SK-N-SH (cell line): ENCODE data around the gene NOL7. TPM values are rescaled to one million over a fixed set of nuclear protein-coding genes. Genes with fewer than 3 reads are reported as not detected.

ENCODE experiments used
- CTCF ChIA-PET: fragments of 300-600, 350-600 bp; formaldehyde crosslinking; extraction: SDS; loops from one replicate; lab custom pipeline; 2021; lab: Yijun Ruan, JAX
- POLR2A ChIA-PET: fragments of 350-600 bp; sonication (Branson Sonifier 250); formaldehyde crosslinking; extraction: SDS; loops from one replicate; lab custom pipeline; 2020; ENCODE audit warnings: antibody characterized with exemption, inconsistent platforms; lab: Yijun Ruan, JAX
- DNase-seq: peaks from one replicate; pipeline ENCODE4 v3.0.0; 2012
- H2AFZ ChIP-seq: fragments of 200-600 bp; sonication (generic); 2 replicates; pipeline ENCODE4 v1.8.1; 2016; ENCODE audit warnings: antibody characterized with exemption, mild to moderate bottlenecking, low read depth
- H3F3A ChIP-seq: fragments of 200-600 bp; sonication (generic); replicated peaks from 2 replicates; pipeline ENCODE3; 2016; ENCODE audit warnings: antibody characterized with exemption, mild to moderate bottlenecking; ENCODE audit not compliant: insufficient read depth
- H3K27ac ChIP-seq, 2 experiments: fragments of 200-500 bp in 1 of 2; fragments of 200-600 bp in 1 of 2; sonication (Bioruptor generic) in 1 of 2; sonication (generic), shearing (Covaris generic) in 1 of 2; 2 replicates each; pipeline versions ENCODE4 v1.5.1 to v1.6.1; 2014 to 2016; ENCODE audit warnings: low read depth in 2 of 2, inconsistent platforms in 1 of 2, low read length in 1 of 2, mild to moderate bottlenecking in 1 of 2, mixed read lengths in 1 of 2
- H3K27me3 ChIP-seq: fragments of 200-600 bp; sonication (generic), shearing (Covaris generic); 2 replicates; pipeline ENCODE4 v1.6.1; 2016; ENCODE audit warnings: mixed run types; ENCODE audit not compliant: insufficient read depth
- H3K36me3 ChIP-seq, 2 experiments: fragments of 200-500 bp in 1 of 2; fragments of 200-600 bp in 1 of 2; sonication (Bioruptor generic) in 1 of 2; sonication (generic) in 1 of 2; replicated peaks in 1 of 2; 2 replicates each; pipeline versions ENCODE3 to v1.5.1; 2014 to 2016; ENCODE audit warnings: low read length in 1 of 2, mild to moderate bottlenecking in 1 of 2; ENCODE audit not compliant: insufficient read depth in 2 of 2, control insufficient read depth in 1 of 2
- H3K4me1 ChIP-seq, 2 experiments: fragments of 200-500 bp in 1 of 2; fragments of 200-600 bp in 1 of 2; sonication (Bioruptor generic) in 1 of 2; sonication (generic), shearing (Covaris generic) in 1 of 2; 2 replicates each; pipeline versions ENCODE4 v1.5.1 to v1.6.1; 2014 to 2016; ENCODE audit warnings: low read depth in 1 of 2, low read length in 1 of 2, mixed run types in 1 of 2; ENCODE audit not compliant: insufficient read depth in 2 of 2, control insufficient read depth in 1 of 2
- H3K4me2 ChIP-seq: fragments of 200-600 bp; sonication (generic), shearing (Covaris generic); 2 replicates; pipeline ENCODE4 v1.6.1; 2017; ENCODE audit warnings: mixed run types
- H3K4me3 ChIP-seq, 2 experiments: fragments of 200-500 bp in 1 of 2; fragments of 200-600 bp in 1 of 2; sonication (Bioruptor generic) in 1 of 2; sonication (generic), shearing (Covaris generic) in 1 of 2; 2 replicates each; pipeline versions ENCODE4 v1.5.1 to v1.8.1; 2014 to 2016; ENCODE audit warnings: low read depth in 2 of 2, inconsistent platforms in 1 of 2, low read length in 1 of 2, mild to moderate bottlenecking in 1 of 2, mixed read lengths in 1 of 2, moderate library complexity in 1 of 2
- H3K79me2 ChIP-seq: fragments of 200-600 bp; sonication (generic); 2 replicates; pipeline ENCODE4 v1.8.1; 2017; ENCODE audit warnings: mild to moderate bottlenecking; ENCODE audit not compliant: insufficient read depth
- H3K9ac ChIP-seq: fragments of 200-600 bp; sonication (generic); 2 replicates; pipeline ENCODE4 v1.6.1; 2017; ENCODE audit warnings: mixed run types
- H3K9me2 ChIP-seq: fragments of 200-600 bp; sonication (generic); 2 replicates; pipeline ENCODE4 v1.6.1; 2017; ENCODE audit warnings: mixed run types
- H3K9me3 ChIP-seq: fragments of 200-600 bp; sonication (generic); 2 replicates; pipeline ENCODE4 v1.6.1; 2017; ENCODE audit warnings: mixed run types, mild to moderate bottlenecking, moderate library complexity
- H4K20me1 ChIP-seq: fragments of 200-600 bp; sonication (generic); 2 replicates; pipeline ENCODE4 v1.6.1; 2017; ENCODE audit warnings: mild to moderate bottlenecking, mixed run types; ENCODE audit not compliant: insufficient read depth
- ELF1 ChIP-seq: IDR thresholded peaks from 2 replicates; pipeline ENCODE4 v1.4.0; 2012
- EP300 ChIP-seq, 2 experiments: IDR thresholded peaks; 2 replicates each; pipeline versions ENCODE4 v1.4.0 to v1.6.1; 2012; ENCODE audit warnings: borderline replicate concordance in 1 of 2, low read depth in 1 of 2, low read length in 1 of 2
- FOSL2 ChIP-seq: IDR thresholded peaks from 2 replicates; pipeline ENCODE4 v1.4.0; 2012; ENCODE audit warnings: low read depth, mild to moderate bottlenecking, moderate library complexity, borderline replicate concordance
- GABPA ChIP-seq: IDR thresholded peaks from 2 replicates; pipeline ENCODE4 v1.4.0; 2012; ENCODE audit warnings: low read depth, mild to moderate bottlenecking
- JUND ChIP-seq: IDR thresholded peaks from 2 replicates; pipeline ENCODE4 v1.4.0; 2012
- MAX ChIP-seq: IDR thresholded peaks from 2 replicates; pipeline ENCODE4 v1.4.0; 2012; ENCODE audit warnings: low read depth
- MXI1 ChIP-seq: IDR thresholded peaks from 2 replicates; pipeline ENCODE4 v1.6.1; 2012; ENCODE audit warnings: mild to moderate bottlenecking, low read depth, low read length, improper control_type of control experiment
- NFIC ChIP-seq: IDR thresholded peaks from 2 replicates; pipeline ENCODE4 v1.4.0; 2012; ENCODE audit warnings: borderline replicate concordance
- NRF1 ChIP-seq: IDR thresholded peaks from 2 replicates; pipeline ENCODE4 v1.6.1; 2012; ENCODE audit warnings: low read depth, mild to moderate bottlenecking, low read length
- PBX3 ChIP-seq: IDR thresholded peaks from 2 replicates; pipeline ENCODE4; 2012
- POLR2AphosphoS5 ChIP-seq: IDR thresholded peaks from 2 replicates; pipeline ENCODE4 v1.6.1; 2012; ENCODE audit warnings: low read depth, low read length
- RAD21 ChIP-seq: IDR thresholded peaks from 2 replicates; pipeline ENCODE4 v1.6.1; 2012; ENCODE audit warnings: mild to moderate bottlenecking, low read length
- RCOR1 ChIP-seq: fragments of 150-350 bp; IDR thresholded peaks from 2 replicates; pipeline ENCODE4 v1.6.1; 2017; ENCODE audit warnings: antibody characterized with exemption, low read length
- REST ChIP-seq: IDR thresholded peaks from 2 replicates; pipeline ENCODE4 v1.6.1; 2012; ENCODE audit warnings: mild to moderate bottlenecking, low read depth, low read length, moderate library complexity
- RFX5 ChIP-seq: IDR thresholded peaks from 2 replicates; pipeline ENCODE4 v1.6.1; 2012; ENCODE audit warnings: mild to moderate bottlenecking, improper control_type of control experiment, low read length
- RXRA ChIP-seq: IDR thresholded peaks from 2 replicates; pipeline ENCODE4 v1.4.0; 2012; ENCODE audit warnings: low read depth, mild to moderate bottlenecking, borderline replicate concordance
- SMC3 ChIP-seq: IDR thresholded peaks from 2 replicates; pipeline ENCODE4 v1.6.1; 2012; ENCODE audit warnings: low read depth, low read length, improper control_type of control experiment
- TAF1 ChIP-seq: IDR thresholded peaks from 2 replicates; pipeline ENCODE4 v1.6.1; 2012; ENCODE audit warnings: low read depth, mild to moderate bottlenecking, low read length, moderate library complexity, borderline replicate concordance
- TEAD4 ChIP-seq: IDR thresholded peaks from 2 replicates; pipeline ENCODE4 v1.4.0; 2012; ENCODE audit warnings: mild to moderate bottlenecking, borderline replicate concordance; ENCODE audit not compliant: insufficient read depth
- USF1 ChIP-seq: IDR thresholded peaks from 2 replicates; pipeline ENCODE4 v1.4.0; 2012; ENCODE audit warnings: low read depth, borderline replicate concordance
- ZBTB33 ChIP-seq: IDR thresholded peaks from 2 replicates; pipeline ENCODE4 v1.4.0; 2012; ENCODE audit warnings: low read depth, borderline replicate concordance
- WGBS: methylation state at CpG from one replicate; pipeline ENCODE4 v1.1.6; 2017; ENCODE audit warnings: low lambda C conversion rate; 5-methylcytosine and 5-hydroxymethylcytosine counted together
- polyA plus RNA-seq, 3 experiments: library from polyadenylated mRNA; depleted of rRNA; stranded (reverse); fragments of >200 nt; gene quantifications; 2 replicates each; pipeline ENCODE4 v1.2.3, GENCODE V29; 2012

Gene NOL7
- polyA plus RNA-seq, 1 of the 3 experiments (the other 2 are of a cell fraction) = 103 TPM

- CTCF ChIA-PET = no interaction called here
- Histone ChIP-seq H3K36me3 (peaks cover 5 to 28% of the 10 kb centered on the region in 2 experiments), H3K4me2 (no peak overlapping the region), H3F3A (peaks cover 9% of the 10 kb centered on the region), H3K9me3 (0 out of 2 replicates have a peak, but pooled peaks cover 3% of the 10 kb centered on the region), H4K20me1 (no peaks in the 10 kb centered on the region), H3K4me3 (no peak overlapping the region), H2AFZ (no peak overlapping the region), H3K79me2 (peaks cover 8% of the 10 kb centered on the region; the same call in 1 of the 2 replicates), H3K9ac (no peak overlapping the region), H3K27ac (no peak overlapping the region), H3K4me1 (no peaks in the 10 kb centered on the region; a peak in 1 of 4 replicates), H3K9me2 (no peaks in the 10 kb centered on the region), H3K27me3 (no peaks in the 10 kb centered on the region)
- DNase-seq = no peak
- WGBS = 67% methylated on average over 1 of the region's 1 CpG
- POLR2A ChIA-PET = no interaction called here
- TF ChIP-seq RFX5 = no peak
- TF ChIP-seq RCOR1 = no peak
- TF ChIP-seq JUND = no peak
Observed at GRCh38 chr6:13579911-13580310, 35.2 kb upstream of the NOL7 start.

GRCh38 chr6:13581700-13582229 lies 33.4 kb upstream of the NOL7 start:
- Histone ChIP-seq H3K4me1 (no peaks in the 10 kb centered on the region), H3K79me2 (no peaks in the 10 kb centered on the region), H4K20me1 (no peaks in the 10 kb centered on the region), H3K9ac (no peak overlapping the region), H3K4me3 (no peak overlapping the region), H3K4me2 (no peak overlapping the region), H2AFZ (no peak overlapping the region), H3K9me3 (0 out of 2 replicates have a peak, but pooled peaks cover 3% of the 10 kb centered on the region), H3K27ac (no peak overlapping the region), H3K36me3 (peaks cover 5 to 25% of the 10 kb centered on the region in 2 experiments), H3K27me3 (no peaks in the 10 kb centered on the region), H3K9me2 (no peaks in the 10 kb centered on the region), H3F3A (no peaks in the 10 kb centered on the region)
- WGBS = 93% methylated on average over 9 of the region's 9 CpGs
- DNase-seq = no peak
- POLR2A ChIA-PET = no interaction called here
- TF ChIP-seq TEAD4 = no peak
- TF ChIP-seq FOSL2 = no peak
- no peak for TF ChIP-seq EP300 (IDR thresholded peaks at IDR 0.05; ENCODE audit: borderline replicate concordance in 1 of 2, low read depth in 1 of 2, low read length in 1 of 2)
- no peak for TF ChIP-seq ZBTB33
- no peak for TF ChIP-seq MAX
- TF ChIP-seq ELF1 = no peak
- TF ChIP-seq TAF1 = no peak
- TF ChIP-seq RFX5 = no peak
- no peak for TF ChIP-seq RAD21
- TF ChIP-seq NRF1 = no peak
- TF ChIP-seq USF1 = no peak
- TF ChIP-seq REST = no peak
- no peak for TF ChIP-seq POLR2AphosphoS5
- TF ChIP-seq RXRA = no peak
- TF ChIP-seq SMC3 = no peak
- TF ChIP-seq GABPA = no peak
- TF ChIP-seq PBX3 = no peak
- TF ChIP-seq MXI1 = no peak
- TF ChIP-seq NFIC = no peak
- CTCF ChIA-PET = no interaction called here
